Measurements from ENCODE around the gene WNT10A. TPM values are rescaled to one million over a fixed set of nuclear protein-coding genes. Genes with fewer than 3 reads are reported as not detected.

WNT10A gene
- total and polyA plus RNA-seq, 2 donors from 2014 or later, result 1.1 to 10.2 TPM

DNA sequence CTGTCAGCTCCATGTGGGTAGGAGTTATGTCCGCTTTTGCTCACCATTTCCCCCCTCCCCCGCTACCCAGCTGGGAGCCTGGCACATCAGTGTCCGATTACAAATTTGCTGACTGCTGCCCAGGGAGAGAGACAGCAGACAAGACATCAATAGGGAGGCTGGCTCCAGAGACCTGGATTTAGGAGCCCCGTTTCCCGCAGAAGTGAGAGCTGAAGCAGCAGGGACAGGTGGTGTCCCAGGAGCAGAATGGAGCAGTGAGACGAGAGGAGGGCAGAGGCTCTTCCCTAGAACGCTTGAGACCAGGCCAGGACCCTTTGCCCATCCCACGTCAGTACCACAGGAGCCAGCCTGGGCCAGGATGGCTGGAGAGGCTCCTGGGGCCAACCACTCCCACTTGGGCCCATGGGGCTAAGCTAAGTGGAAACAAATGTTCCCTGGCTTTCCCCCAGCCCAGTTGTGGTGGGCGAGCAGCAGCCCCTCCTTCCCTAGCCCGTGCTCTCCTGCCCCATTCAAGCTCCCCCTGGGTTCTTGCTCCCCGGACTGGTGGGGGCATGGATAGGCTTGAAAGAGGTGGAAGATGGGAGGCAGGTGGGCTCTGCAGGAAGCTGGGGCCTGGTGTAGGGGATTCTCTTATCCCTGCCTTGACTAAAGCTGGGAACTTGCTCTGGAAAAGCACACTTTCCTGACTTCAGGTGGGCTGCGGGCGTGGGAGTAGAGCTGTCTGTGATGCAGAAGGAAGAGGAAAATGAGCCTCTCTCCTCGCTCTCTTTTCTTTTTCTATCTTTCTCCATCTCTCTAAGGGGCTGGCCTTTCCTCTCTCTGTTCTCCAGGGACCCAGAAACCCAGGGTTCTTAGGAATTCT lies 25.1 kb upstream of the WNT10A start:
- Histone ChIP-seq H3K36me3 (ENCODE audit: control insufficient read depth in 2 of 3, insufficient read depth in 3 of 3, low read length in 3 of 3) (no peaks in the 10 kb centered on the region), H3K9ac (ENCODE audit: low read length in 3 of 3) (no peak overlapping the region), H3K27me3 (ENCODE audit: control insufficient read depth, insufficient read depth, low read length) (peaks cover 24% of the 10 kb centered on the region), H3K4me1 (ENCODE audit: control insufficient read depth in 2 of 3, insufficient read depth in 2 of 3, low read depth in 1 of 3, low read length in 3 of 3) (peaks cover 0 to 2% (median 0%) of the 10 kb centered on the region in 3 donors), H3K27ac (ENCODE audit: low read depth in 2 of 2, low read length in 2 of 2) (no peak overlapping the region), H3K9me3 (ENCODE audit: control insufficient read depth in 2 of 3, insufficient read depth in 1 of 3, low read length in 3 of 3) (no peaks in the 10 kb centered on the region), H3K4me3 (ENCODE audit: low read length in 3 of 3) (no peak overlapping the region)
- no peak for FAIRE-seq
- intact Hi-C loops (cut with DNase I), result no loop called here
- TF ChIP-seq, protein P1, sequence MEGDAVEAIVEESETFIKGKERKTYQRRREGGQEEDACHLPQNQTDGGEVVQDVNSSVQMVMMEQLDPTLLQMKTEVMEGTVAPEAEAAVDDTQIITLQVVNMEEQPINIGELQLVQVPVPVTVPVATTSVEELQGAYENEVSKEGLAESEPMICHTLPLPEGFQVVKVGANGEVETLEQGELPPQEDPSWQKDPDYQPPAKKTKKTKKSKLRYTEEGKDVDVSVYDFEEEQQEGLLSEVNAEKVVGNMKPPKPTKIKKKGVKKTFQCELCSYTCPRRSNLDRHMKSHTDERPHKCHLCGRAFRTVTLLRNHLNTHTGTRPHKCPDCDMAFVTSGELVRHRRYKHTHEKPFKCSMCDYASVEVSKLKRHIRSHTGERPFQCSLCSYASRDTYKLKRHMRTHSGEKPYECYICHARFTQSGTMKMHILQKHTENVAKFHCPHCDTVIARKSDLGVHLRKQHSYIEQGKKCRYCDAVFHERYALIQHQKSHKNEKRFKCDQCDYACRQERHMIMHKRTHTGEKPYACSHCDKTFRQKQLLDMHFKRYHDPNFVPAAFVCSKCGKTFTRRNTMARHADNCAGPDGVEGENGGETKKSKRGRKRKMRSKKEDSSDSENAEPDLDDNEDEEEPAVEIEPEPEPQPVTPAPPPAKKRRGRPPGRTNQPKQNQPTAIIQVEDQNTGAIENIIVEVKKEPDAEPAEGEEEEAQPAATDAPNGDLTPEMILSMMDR (IDR thresholded peaks at IDR 0.05; ENCODE audit: borderline replicate concordance, extremely low read depth, insufficient read depth), result no peak
- DNase-seq, result peak in 3 of 5 donors; percentile 48 to 65 (median 65)

DNA sequence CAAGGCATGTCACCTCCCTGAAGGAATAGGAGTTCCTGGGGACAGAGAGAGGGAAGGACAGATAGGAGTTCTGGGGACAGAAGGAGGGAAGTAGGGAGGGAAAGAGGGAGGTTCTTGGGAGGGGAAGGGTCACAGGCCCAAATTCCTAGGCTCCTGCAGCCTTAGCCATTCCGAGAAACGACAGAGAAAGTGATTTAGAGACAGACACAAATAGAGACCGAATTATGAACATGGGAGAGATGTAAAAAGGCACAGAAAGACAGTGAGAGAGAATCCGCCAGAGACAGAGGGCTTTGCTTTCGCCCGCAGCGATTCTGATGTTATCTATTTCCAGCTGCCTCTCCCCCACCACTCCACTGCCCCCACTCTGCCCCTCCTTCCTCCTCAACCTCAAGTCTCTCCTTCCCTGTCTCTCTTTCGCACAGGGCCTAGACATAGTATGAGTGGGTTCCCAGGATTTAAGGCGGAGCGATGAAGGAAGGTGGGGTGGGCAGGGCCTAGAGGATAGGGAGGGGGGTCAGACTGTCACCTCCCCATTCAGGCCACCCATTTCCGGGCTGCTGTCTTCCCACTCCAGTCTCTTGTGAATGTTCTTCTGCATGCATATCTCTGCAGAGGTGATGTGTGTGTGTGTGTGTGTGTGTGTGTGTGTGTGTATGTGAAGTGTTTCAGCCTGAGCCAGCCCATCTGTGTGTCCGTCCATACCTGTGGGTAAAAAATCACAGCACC lies 24.3 kb upstream of the WNT10A start:
- intact Hi-C loops (cut with DNase I), result no loop called here
- no peak for DNase-seq

GRCh38 chr2:218856896-218857243 lies 23.8 kb upstream of the WNT10A start:
- Histone ChIP-seq H3K36me3 (ENCODE audit: control insufficient read depth in 2 of 3, insufficient read depth in 3 of 3, low read length in 3 of 3) (no peaks in the 10 kb centered on the region), H3K4me3 (ENCODE audit: low read length in 3 of 3) (no peak overlapping the region), H3K9ac (ENCODE audit: low read length in 3 of 3) (no peak overlapping the region), H3K9me3 (ENCODE audit: control insufficient read depth in 2 of 3, insufficient read depth in 1 of 3, low read length in 3 of 3) (no peaks in the 10 kb centered on the region), H3K4me1 (ENCODE audit: control insufficient read depth in 2 of 3, insufficient read depth in 2 of 3, low read depth in 1 of 3, low read length in 3 of 3) (peaks cover 0 to 2% (median 0%) of the 10 kb centered on the region in 3 donors), H3K27ac (ENCODE audit: low read depth in 2 of 2, low read length in 2 of 2) (no peak overlapping the region), H3K27me3 (ENCODE audit: control insufficient read depth, insufficient read depth, low read length) (peaks cover 30% of the 10 kb centered on the region)
- intact Hi-C loops (cut with DNase I), result no loop called here
- FAIRE-seq (no peak), DNase-seq (no peak)
- TF ChIP-seq, protein P1 (IDR thresholded peaks at IDR 0.05; ENCODE audit: borderline replicate concordance, extremely low read depth, insufficient read depth), result no peak

More for the DNA sequence above, 24.3 kb upstream of the WNT10A start:
- no peak for FAIRE-seq
- Histone ChIP-seq H3K9ac (ENCODE audit: low read length in 3 of 3) (no peak overlapping the region), H3K36me3 (ENCODE audit: control insufficient read depth in 2 of 3, insufficient read depth in 3 of 3, low read length in 3 of 3) (no peaks in the 10 kb centered on the region), H3K27me3 (ENCODE audit: control insufficient read depth, insufficient read depth, low read length) (peaks cover 26% of the 10 kb centered on the region), H3K4me3 (ENCODE audit: low read length in 3 of 3) (no peak overlapping the region), H3K4me1 (ENCODE audit: control insufficient read depth in 2 of 3, insufficient read depth in 2 of 3, low read depth in 1 of 3, low read length in 3 of 3) (peaks cover 0 to 2% (median 0%) of the 10 kb centered on the region in 3 donors), H3K9me3 (ENCODE audit: control insufficient read depth in 2 of 3, insufficient read depth in 1 of 3, low read length in 3 of 3) (no peaks in the 10 kb centered on the region), H3K27ac (ENCODE audit: low read depth in 2 of 2, low read length in 2 of 2) (no peak overlapping the region)
- TF ChIP-seq, protein P1 (IDR thresholded peaks at IDR 0.05; ENCODE audit: borderline replicate concordance, extremely low read depth, insufficient read depth), result no peak
